ENCODE data around the gene UCP3. TPM values are rescaled to one million over a fixed set of nuclear protein-coding genes. Genes with fewer than 3 reads are reported as not detected.

The UCP3 gene
- total RNA-seq, 1 donor from 2014 or later = 2.7 TPM

- no peak overlapping the region for H3K27ac ChIP-seq (replicated peaks)
- intact Hi-C loops (cut with micrococcal nuclease) = no loop called here
- DNase-seq = no peak
- H3K4me3 ChIP-seq = no peak overlapping the region
- H3K9me3 ChIP-seq (replicated peaks) = no peaks in the 10 kb centered on the region
- TF ChIP-seq, protein P1, sequence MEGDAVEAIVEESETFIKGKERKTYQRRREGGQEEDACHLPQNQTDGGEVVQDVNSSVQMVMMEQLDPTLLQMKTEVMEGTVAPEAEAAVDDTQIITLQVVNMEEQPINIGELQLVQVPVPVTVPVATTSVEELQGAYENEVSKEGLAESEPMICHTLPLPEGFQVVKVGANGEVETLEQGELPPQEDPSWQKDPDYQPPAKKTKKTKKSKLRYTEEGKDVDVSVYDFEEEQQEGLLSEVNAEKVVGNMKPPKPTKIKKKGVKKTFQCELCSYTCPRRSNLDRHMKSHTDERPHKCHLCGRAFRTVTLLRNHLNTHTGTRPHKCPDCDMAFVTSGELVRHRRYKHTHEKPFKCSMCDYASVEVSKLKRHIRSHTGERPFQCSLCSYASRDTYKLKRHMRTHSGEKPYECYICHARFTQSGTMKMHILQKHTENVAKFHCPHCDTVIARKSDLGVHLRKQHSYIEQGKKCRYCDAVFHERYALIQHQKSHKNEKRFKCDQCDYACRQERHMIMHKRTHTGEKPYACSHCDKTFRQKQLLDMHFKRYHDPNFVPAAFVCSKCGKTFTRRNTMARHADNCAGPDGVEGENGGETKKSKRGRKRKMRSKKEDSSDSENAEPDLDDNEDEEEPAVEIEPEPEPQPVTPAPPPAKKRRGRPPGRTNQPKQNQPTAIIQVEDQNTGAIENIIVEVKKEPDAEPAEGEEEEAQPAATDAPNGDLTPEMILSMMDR (IDR thresholded peaks at IDR 0.05; ENCODE audit: borderline replicate concordance) = no peak
- peaks cover 67% of the 10 kb centered on the region for H3K36me3 ChIP-seq
- no peaks in the 10 kb centered on the region for H3K27me3 ChIP-seq (ENCODE audit: low read depth)
- no peaks in the 10 kb centered on the region for H3K4me1 ChIP-seq
Observed at GRCh38 chr11:74044538-74044937, 35.7 kb upstream of the UCP3 start.

DNA sequence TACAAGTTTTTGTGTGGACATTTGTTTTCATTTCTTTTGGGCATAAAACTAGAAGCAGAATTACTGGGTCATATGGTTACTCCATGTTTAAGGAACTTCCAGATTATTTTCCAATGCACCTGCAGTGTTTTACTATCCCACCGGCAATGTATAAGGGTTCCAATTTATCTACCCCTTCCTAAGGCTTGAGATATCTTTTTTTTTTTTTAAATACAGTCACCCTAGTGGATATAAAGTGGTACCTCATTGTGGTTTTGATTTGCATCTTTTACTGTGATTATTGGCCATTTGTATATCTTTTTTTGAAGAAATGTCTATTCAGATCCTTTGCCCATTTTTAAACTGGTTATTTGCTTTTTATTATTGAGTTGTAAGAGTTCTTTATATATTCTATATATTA lies 34.6 kb upstream of the UCP3 start:
- TF ChIP-seq, protein P1 (IDR thresholded peaks at IDR 0.05; ENCODE audit: borderline replicate concordance) = no peak
- intact Hi-C loops (cut with micrococcal nuclease) = no loop called here
- H3K4me3 ChIP-seq = no peak overlapping the region
- no peaks in the 10 kb centered on the region for H3K27me3 ChIP-seq (ENCODE audit: low read depth)
- no peaks in the 10 kb centered on the region for H3K4me1 ChIP-seq
- DNase-seq = no peak
- no peak overlapping the region for H3K27ac ChIP-seq (replicated peaks)
- H3K9me3 ChIP-seq (replicated peaks) = no peaks in the 10 kb centered on the region
- H3K36me3 ChIP-seq = peaks cover 65% of the 10 kb centered on the region

- Histone ChIP-seq H3K4me1 (no peaks in the 10 kb centered on the region), H3K4me3 (no peak overlapping the region), H3K27ac (replicated peaks) (no peak overlapping the region), H3K36me3 (peaks cover 86% of the 10 kb centered on the region), H3K9me3 (replicated peaks) (no peaks in the 10 kb centered on the region), H3K27me3 (ENCODE audit: low read depth) (no peaks in the 10 kb centered on the region)
- TF ChIP-seq, protein P1 (IDR thresholded peaks at IDR 0.05; ENCODE audit: borderline replicate concordance) = no peak
- intact Hi-C loops (cut with micrococcal nuclease) = no loop called here
- no peak for DNase-seq
Observed at GRCh38 chr11:74037309-74037708, 28.4 kb upstream of the UCP3 start.

DNA sequence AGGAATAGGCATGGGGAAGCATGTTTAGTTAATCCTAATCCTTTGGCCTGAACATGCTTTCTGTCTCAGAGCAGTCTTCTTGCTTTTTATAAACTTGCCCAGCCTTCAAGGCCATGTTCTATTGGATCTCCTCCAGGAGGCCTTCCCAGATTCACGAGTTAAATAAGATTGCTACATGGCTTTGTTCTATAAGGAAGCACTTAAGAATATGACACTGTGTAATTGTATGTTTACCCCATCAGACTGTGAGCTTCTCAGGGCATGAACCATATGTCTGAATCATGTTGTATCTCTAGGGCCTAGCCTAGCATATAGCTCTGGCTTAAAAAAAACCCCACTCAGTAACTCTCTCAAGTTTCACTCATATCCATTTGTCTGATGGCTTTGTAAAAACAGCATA lies 26.4 kb upstream of the UCP3 start:
- intact Hi-C loops (cut with micrococcal nuclease) = no loop called here
- Histone ChIP-seq H3K9me3 (replicated peaks) (no peaks in the 10 kb centered on the region), H3K27ac (replicated peaks) (no peak overlapping the region), H3K36me3 (peaks cover 81% of the 10 kb centered on the region), H3K27me3 (ENCODE audit: low read depth) (no peaks in the 10 kb centered on the region), H3K4me3 (no peak overlapping the region), H3K4me1 (peaks cover 6% of the 10 kb centered on the region)
- no peak for DNase-seq
- TF ChIP-seq, protein P1 (IDR thresholded peaks at IDR 0.05; ENCODE audit: borderline replicate concordance) = no peak

- no peak for DNase-seq
- Histone ChIP-seq H3K4me3 (no peak overlapping the region), H3K27ac (replicated peaks) (no peak overlapping the region), H3K9me3 (replicated peaks) (no peaks in the 10 kb centered on the region), H3K27me3 (ENCODE audit: low read depth) (no peaks in the 10 kb centered on the region), H3K36me3 (peaks cover 80% of the 10 kb centered on the region), H3K4me1 (peaks cover 6% of the 10 kb centered on the region)
- intact Hi-C loops (cut with micrococcal nuclease) = no loop called here
- TF ChIP-seq, protein P1 (IDR thresholded peaks at IDR 0.05; ENCODE audit: borderline replicate concordance) = no peak
Observed at GRCh38 chr11:74033046-74033445, 24.2 kb upstream of the UCP3 start.
